Measurements from ENCODE around the gene TUBB8. TPM values are rescaled to one million over a fixed set of nuclear protein-coding genes. Genes with fewer than 3 reads are reported as not detected.
"Not testable (repeated sequence)": the region's sequence is repeated elsewhere in the genome, so short reads cannot be mapped to it uniquely, and the experiment has no call there.

TUBB8 gene
- total and polyA plus RNA-seq, 9 donors: 0.10 to 3.6 TPM; not detected in 7

GRCh38 chr10:73543-74265 is 24.6 kb upstream of the TUBB8 start:
- H3K4me3 ChIP-seq: peak overlapping the region; percentile 39
- H3K9me3 ChIP-seq; H3K36me3 ChIP-seq; H3K27me3 ChIP-seq; H3K27ac ChIP-seq; intact Hi-C loops (cut with DNase I); H3K4me1 ChIP-seq (ENCODE audit: insufficient read depth): not testable (repeated sequence)
- peak; percentile 35 to 72 (median 42) for DNase-seq
- peak in 2 of 3 donors; percentile 35 to 38 for TF ChIP-seq CTCF (IDR thresholded peaks at IDR 0.05)
- 5 to 13% (median 7%) methylated on average over 48 to 63 of the region's 65 CpGs for WGBS, 3 donors

- H3K4me1 ChIP-seq (ENCODE audit: insufficient read depth); H3K4me3 ChIP-seq; H3K36me3 ChIP-seq; H3K9me3 ChIP-seq; H3K27me3 ChIP-seq; intact Hi-C loops (cut with DNase I); H3K27ac ChIP-seq; DNase-seq: not testable (repeated sequence)
- WGBS, 3 donors: 68 to 77% (median 73%) methylated on average over 5 of the region's 5 CpGs
Observed at GRCh38 chr10:68156-68555, 19.1 kb upstream of the TUBB8 start.

GRCh38 chr10:49926-50325 is 830 bp upstream of the TUBB8 start:
- H3K27me3 ChIP-seq; DNase-seq; H3K9me3 ChIP-seq; H3K36me3 ChIP-seq; H3K4me1 ChIP-seq (ENCODE audit: insufficient read depth); intact Hi-C loops (cut with DNase I); H3K4me3 ChIP-seq; H3K27ac ChIP-seq: not testable (repeated sequence)
- WGBS, 3 donors: 79 to 88% (median 83%) methylated on average over 2 of the region's 2 CpGs

- H3K9me3 ChIP-seq; H3K4me3 ChIP-seq; H3K4me1 ChIP-seq (ENCODE audit: insufficient read depth); intact Hi-C loops (cut with DNase I); DNase-seq; H3K27ac ChIP-seq; H3K27me3 ChIP-seq; H3K36me3 ChIP-seq: not testable (repeated sequence)
- 75 to 92% (median 87%) methylated on average over 13 to 16 of the region's 16 CpGs for WGBS, 3 donors
Observed at GRCh38 chr10:47864-48263, 1.2 kb downstream of the TUBB8 start.

- intact Hi-C loops (cut with DNase I); H3K4me3 ChIP-seq; H3K4me1 ChIP-seq (ENCODE audit: insufficient read depth); H3K27ac ChIP-seq; H3K9me3 ChIP-seq; H3K36me3 ChIP-seq; H3K27me3 ChIP-seq; DNase-seq: not testable (repeated sequence)
- WGBS, 3 donors: 68 to 83% (median 80%) methylated on average over 1 of the region's 2 CpGs
Observed at GRCh38 chr10:13315-13635, 35.8 kb downstream of the TUBB8 start.

- 88% methylated on average over 3 of the region's 15 CpGs; no CpG with 5 or more reads in 2 of the 3 donors for WGBS, 3 donors
- H3K27me3 ChIP-seq; intact Hi-C loops (cut with DNase I); H3K36me3 ChIP-seq; DNase-seq; H3K9me3 ChIP-seq; H3K4me1 ChIP-seq (ENCODE audit: insufficient read depth); H3K27ac ChIP-seq; H3K4me3 ChIP-seq: not testable (repeated sequence)
Observed at GRCh38 chr10:12444-13314, 36.4 kb downstream of the TUBB8 start.

GRCh38 chr10:11260-11659 is 37.8 kb downstream of the TUBB8 start:
- H3K4me3 ChIP-seq; H3K27me3 ChIP-seq; H3K9me3 ChIP-seq; intact Hi-C loops (cut with DNase I); H3K4me1 ChIP-seq (ENCODE audit: insufficient read depth); H3K36me3 ChIP-seq; H3K27ac ChIP-seq: not testable (repeated sequence)
- 52 to 64% (median 54%) methylated on average over 17 to 18 of the region's 33 CpGs for WGBS, 3 donors
- peak in 1 of 5 donors; percentile 19 for DNase-seq

- not testable (repeated sequence) for H3K4me1 ChIP-seq (ENCODE audit: insufficient read depth)
- 62% methylated on average over 17 of the region's 42 CpGs; no CpG with 5 or more reads in 2 of the 3 donors for WGBS, 3 donors
- peak in 1 of 5 donors; percentile 51 for DNase-seq
Observed at GRCh38 chr10:10261-10971, 38.7 kb downstream of the TUBB8 start.

More at GRCh38 chr10:10261-10971, 38.7 kb downstream of the TUBB8 start:
- H3K36me3 ChIP-seq; H3K27ac ChIP-seq; H3K9me3 ChIP-seq; intact Hi-C loops (cut with DNase I); H3K4me3 ChIP-seq; H3K27me3 ChIP-seq: not testable (repeated sequence)
